OCI-M2 (cell line): ENCODE results near the gene SIRT2.
A peak's percentile ranks its signal among the peaks of the same experiment; 100 is the strongest.
"Not testable (repeated sequence)": the region's sequence is repeated elsewhere in the genome, so short reads cannot be mapped to it uniquely, and the experiment has no call there.

Experiments
- DNase-seq: peaks from one replicate; lab custom pipeline; 2025; ENCODE audit not compliant: unreplicated experiment; lab: John Stamatoyannopoulos, UW

SIRT2 gene

DNA sequence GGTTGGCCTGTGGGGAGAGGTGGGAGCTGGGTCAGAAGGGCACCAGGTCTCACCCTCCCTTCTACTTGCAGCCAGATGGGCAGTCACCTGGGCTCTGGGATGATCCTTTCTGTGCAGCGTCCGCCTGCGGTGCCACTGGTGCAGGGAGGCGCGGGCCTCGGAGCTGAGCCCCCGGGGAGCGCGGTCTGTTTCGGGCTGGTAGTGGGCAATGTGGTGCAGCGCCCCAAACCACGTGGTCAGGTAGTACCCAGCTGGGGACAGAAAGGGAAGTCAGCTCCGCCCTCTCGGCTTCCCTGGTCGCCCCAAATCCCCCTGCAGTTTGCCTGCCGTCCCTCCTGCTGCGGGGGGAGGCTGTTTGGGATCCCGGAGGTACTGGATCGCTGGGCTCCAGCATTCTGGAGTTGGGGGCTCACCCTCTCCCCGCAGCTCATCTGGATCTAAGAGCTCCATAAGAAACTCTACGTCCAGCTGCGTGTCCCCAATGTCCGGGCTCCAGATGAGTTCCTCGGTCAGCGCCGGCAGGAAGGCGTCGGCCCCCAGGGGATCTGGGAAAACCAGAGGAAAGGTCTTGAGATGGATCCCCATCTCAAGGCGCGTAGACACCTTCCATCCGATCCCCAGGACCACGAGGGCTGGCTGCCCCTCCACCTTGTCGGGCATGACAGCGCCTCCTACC lies 30.1 kb downstream of the SIRT2 start:
- no peak for DNase-seq

GRCh38 chr19:38868551-38868950 lies 30.9 kb downstream of the SIRT2 start:
- DNase-seq = no peak

DNA sequence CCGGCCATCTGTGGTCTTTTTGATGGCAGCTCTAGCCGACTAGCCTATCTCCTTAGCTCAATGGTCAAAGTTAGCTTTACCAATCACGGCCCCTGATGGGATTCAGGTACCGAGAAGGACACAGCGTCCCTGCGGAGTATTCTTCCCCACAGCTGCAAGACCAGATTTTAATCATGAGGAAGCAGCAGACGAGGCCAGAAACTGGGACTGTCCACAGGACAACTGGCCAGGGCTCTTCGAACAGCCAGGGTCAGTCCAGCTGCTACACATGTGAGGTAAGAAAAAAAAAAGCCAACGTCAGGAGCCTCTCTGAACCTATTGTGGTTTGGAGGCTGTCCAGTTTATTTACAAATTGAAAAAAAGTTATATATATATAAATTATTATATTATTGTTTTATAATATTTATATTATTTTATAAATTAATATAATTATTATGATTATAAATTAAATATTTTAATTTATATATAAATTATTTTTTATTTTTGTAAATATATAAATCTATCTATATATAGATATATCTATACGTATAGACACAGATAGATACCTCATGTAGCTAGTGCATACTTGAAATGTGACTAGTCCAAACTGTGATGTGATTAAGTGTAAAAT lies 32.1 kb downstream of the SIRT2 start:
- DNase-seq = no peak

DNA sequence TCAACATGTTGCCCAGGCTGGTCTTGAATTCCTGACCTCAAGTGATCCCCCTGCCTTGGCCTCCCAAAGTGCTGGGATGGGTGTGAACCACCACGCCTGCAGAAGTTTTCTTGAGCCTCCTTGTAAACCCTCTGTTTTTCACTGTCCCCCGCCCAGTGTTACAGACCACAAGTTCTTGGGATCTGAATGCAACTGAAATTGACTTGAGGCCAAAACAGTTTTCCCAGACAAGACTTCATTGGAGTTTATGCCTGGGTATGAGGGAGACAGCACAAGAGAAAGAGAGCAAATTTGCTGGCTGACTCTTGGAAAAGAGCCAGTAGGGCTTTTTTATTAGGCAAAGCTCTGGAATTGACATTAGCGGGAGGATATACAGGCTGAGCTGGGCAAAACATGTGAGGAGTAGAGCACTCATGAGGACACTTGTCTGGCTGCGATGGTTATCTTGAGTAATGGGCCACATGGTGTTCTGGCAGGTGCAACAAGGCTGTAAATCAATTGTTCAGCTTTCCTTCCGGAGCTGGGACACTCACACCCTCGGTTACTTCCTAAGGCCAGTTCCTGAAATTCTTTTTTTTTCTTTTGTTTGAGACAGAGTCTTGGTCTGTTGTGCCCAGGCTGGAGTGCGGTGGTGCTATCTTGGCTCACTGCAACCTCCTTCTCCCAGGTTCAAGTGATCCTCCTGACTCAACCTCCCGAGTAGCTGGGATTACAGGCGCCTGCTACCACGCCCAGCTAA lies 36.9 kb downstream of the SIRT2 start:
- DNase-seq = no peak

- DNase-seq = no peak
Observed at GRCh38 chr19:38861368-38861767, 38.0 kb downstream of the SIRT2 start.

GRCh38 chr19:38859631-38860204 lies 39.7 kb downstream of the SIRT2 start:
- not testable (repeated sequence) for DNase-seq

DNA sequence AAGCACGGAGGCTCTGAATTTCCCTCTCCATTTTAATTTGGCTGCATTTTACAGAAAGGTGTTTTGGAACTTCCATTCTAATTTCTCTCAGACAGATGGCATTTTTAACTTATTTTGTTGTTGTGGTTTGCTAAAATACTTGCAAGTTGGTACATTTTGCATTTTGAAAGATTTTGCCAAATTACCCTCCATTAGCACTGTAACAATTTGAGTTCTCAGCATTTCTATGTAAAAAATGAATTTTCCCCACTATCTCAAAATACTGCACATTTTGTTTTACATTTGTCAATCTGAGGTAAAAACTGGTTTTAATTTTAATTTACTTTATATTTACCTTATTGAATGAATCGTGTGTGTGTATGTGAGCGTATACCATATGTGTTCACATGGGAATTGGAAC lies 42.6 kb downstream of the SIRT2 start:
- DNase-seq = no peak

DNA sequence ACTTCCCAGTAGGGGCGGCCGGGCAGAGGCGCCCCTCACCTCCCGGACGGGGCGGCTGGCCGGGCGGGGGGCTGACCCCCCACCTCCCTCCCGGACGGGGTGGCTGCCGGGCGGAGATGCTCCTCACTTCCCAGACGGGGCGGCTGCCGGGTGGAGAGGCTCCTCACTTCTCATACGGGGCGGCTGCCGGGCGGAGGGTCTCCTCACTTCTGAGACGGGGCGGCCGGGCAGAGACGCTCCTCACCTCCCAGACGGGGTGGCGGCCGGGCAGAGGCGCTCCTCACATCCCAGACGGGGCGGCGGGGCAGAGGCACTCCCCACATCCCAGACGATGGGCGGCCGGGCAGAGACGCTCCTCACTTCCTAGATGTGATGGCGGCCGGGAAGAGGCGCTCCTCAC lies 43.7 kb downstream of the SIRT2 start:
- DNase-seq = not testable (repeated sequence)

GRCh38 chr19:38854961-38855360 lies 44.5 kb downstream of the SIRT2 start:
- not testable (repeated sequence) for DNase-seq

DNA sequence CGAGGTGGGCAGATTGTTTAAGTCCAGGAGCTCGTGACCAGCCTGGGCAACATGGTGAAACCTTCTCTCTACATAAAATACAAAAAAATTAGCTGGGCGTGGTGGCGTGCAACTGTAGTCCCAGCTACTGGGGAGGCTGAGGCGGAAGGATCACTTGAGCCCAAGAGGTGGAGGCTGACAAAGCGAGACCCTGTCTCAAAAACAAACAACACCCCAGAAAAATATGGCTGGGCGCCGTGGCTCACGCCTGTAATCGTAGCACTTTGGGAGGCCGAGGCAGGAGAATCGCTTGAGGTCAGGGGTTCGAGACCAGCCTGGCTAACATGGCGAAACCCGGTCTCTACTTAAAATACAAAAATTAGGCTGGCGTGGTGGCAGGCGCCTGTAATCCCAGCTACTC lies 46.2 kb downstream of the SIRT2 start:
- DNase-seq = no peak

DNA sequence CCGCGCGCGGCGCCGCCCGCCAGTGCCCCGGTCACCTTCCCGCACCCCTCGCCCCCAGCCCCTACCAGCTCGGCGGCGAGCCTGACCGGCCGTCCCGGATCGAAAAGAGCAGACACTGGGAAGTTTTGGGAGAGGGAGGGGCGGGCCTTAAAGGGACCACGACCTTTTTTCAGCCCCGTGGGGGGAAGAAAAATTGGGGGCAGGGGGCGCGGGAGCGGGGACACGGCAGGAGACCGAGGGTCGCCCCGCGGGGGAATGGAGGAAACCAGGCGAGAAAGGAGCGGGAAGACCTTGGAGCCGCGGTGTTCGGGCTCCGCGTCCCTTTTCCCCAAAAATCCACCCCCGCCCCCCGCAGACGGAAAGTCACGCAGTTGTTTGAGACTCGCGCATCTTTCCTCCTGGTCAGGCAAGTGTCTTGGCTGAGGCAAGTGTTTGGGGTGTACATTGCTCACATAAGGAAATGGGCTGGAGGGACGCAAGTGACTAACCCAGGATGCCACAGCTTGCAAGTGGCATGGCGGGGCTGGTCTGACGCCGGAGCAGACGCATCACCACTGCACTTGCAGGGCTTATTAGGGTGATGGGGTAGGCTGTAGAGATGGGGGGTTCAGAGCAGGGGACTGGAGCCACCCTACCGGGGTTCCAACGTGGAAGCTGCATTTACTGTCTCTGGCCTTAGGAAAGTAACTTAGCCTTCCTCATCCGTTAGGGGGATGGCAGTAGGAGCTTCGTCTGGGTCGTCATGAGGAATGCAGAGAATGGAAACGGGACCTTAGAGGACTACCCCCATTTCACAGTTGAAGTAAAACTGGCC lies 47.0 kb downstream of the SIRT2 start:
- DNase-seq = peak; percentile 75

DNA sequence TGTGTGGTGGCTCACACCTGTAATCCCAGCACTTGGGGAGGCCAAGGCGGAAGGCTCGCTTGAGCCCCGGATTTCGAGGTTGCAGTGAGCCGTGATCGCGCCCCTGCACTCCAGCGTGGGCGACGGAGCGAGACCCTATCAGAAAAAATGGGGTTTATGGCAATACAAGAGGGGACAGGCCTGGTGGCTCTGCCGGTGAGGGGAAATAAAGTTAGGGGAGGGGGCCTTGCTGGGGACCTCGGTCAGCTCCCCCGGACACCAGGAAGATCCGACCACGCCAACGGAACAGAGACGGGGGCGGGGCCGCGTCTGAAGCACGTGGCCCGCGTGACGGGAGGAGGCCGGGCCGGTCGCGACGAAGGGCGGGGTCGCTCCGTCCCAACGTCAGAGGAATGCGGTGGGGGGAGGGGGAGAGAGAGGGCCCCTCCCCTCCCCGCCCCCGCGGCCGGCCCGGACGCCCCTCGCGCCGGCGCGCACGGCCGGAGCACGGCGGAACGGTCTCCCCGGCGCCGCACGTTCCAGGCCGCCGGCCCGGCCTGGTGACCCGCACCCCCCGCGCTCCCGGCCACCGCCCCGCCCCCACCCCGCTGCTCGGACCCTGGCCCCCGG lies 47.7 kb downstream of the SIRT2 start:
- DNase-seq = peak; percentile 92

GRCh38 chr19:38850976-38851621 lies 48.3 kb downstream of the SIRT2 start:
- no peak for DNase-seq

- DNase-seq = no peak
Observed at GRCh38 chr19:38850436-38850975, 48.9 kb downstream of the SIRT2 start.

GRCh38 chr19:38849860-38850435 lies 49.5 kb downstream of the SIRT2 start, which contains the start of gene HNRNPL:
Gene HNRNPL, minus strand, starts transcription at chr19:38849986. Its CDS starts 20 bp downstream, at chr19:38849966.
- peak; percentile 100 for DNase-seq

DNA sequence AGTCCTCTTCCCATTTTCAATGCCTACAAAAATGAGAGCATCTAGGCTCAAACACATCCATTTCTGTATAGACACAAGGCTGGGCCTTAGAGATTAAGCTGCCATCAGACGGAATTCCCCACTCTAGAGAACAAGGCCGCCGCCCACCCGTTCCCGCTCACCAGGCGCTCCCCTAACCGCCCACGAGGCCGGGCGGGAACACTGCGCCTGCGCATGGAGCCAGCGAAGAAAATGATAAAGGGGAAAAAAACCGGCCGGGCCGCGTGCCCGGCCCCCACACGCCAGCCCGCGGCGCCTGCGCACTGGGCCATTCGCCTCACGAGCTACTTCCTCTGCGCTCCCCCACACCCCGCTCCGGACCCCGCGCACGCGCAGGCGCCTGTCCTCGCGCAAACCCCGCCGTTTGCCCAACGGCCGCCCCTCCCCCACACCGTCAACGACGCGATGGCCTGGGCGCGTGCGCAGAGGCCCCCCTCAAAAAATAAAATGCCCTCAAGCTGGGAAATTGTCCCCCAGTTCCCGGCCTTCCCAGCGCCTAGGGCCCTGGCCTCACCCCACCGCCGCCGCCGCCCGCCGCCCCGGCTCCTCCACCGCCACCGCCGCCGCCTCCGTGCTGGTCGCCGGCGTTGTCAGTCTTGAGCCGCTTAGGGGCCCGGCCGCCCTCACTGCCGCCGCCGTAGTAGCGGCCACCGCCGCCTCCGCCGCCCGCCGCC lies 50.1 kb downstream of the SIRT2 start:
- peak; percentile 97 for DNase-seq

DNA sequence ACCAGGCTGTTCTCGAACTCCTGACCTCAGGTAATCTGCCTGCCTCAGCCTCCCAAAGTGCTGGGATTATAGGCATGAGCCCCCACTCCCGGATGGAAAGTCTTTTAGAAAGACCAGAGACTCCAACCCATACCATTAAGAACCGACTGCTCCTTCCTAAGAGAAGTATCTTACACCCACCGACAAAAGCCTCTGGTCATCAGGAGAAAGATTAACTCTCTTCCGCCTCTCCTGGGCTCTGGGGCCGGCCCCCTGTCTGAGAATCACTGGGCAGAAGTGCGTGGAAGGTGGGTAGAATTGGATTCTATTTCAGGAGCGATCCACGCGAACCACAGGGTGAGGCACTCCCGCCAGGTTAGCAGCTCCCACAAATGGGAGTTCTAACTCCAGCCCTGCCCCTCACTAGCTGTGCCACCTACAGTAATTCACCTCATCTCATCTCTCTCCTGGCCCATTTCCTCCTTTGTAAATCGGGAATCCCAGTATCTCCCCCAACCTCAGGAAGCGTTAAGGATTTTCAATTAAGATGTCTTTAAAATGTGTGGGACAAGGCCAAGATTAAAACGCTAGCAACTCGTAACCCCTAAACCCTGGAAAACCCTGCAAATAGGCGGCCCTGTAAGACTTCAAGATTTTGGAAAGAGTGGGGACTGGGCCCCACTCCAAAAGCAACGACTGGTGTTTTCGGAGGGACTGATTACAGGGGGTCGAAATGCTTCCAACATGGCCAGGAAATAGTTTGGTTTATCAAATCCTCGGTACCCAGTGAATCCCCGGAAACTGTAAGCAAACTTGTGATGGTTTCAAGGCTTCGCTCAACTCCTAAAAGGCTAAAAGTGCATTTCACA lies 50.9 kb downstream of the SIRT2 start:
- DNase-seq = no peak

DNA sequence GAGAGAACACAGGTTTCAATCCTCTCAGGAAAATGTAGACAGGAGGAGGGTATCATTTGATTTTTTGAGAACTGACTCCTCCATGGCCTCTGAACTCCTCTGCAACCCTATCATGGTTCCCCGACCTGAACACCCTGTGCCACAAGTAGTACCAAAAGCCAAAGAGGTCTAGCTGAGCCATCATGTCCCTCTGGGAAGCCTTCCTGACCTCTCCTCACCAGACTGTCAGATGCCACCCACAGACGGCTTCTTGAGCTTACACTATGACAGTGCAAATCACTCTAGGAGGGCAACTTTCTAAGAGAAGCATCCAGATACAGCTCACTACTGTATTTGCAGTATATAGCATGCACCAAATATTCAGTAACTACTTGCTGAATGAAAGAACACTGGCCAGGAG lies 53.3 kb downstream of the SIRT2 start:
- DNase-seq = no peak
